ENCODE results near the gene MFSD6. TPM values are rescaled to one million over a fixed set of nuclear protein-coding genes. Genes with fewer than 3 reads are reported as not detected.

Gene MFSD6
- total RNA-seq, 3 donors from 2014 or later (not counting 1 experiment from before 2014, with no cell fraction given) = 36.7 to 50.5 (median 48.0) TPM

- no peaks in the 10 kb centered on the region for H3K36me3 Mint-ChIP-seq
Observed at GRCh38 chr2:190462611-190463010, 54.5 kb downstream of the MFSD6 start.

GRCh38 chr2:190465060-190465459 lies 56.9 kb downstream of the MFSD6 start:
- Mint-ChIP-seq H3K4me3 (no peak overlapping the region), H3K27ac (peak overlapping the region; percentile 69 to 73), H3K36me3 (no peaks in the 10 kb centered on the region), H3K27me3 (ENCODE audit: low read depth in 2 of 2) (no peaks in the 10 kb centered on the region), H3K4me1 (peaks cover 66% of the 10 kb centered on the region in 2 donors), H3K9me3 (no peaks in the 10 kb centered on the region)
- no peak overlapping the region for H3K27ac ChIP-seq (ENCODE audit: low read length)
- no peak for DNase-seq
- H3K9me3 ChIP-seq (ENCODE audit: control insufficient read depth, insufficient read depth, low read length) = no peaks in the 10 kb centered on the region
- WGBS (ENCODE audit: insufficient coverage) = no CpG with 5 or more reads among the region's 2 CpGs
- no peak overlapping the region for H3K4me3 ChIP-seq (ENCODE audit: low read length)
- intact Hi-C loops (cut with micrococcal nuclease) = no loop called here
- no peaks in the 10 kb centered on the region for H3K36me3 ChIP-seq (ENCODE audit: control insufficient read depth, insufficient read depth, low read length)
- no peak for TF ChIP-seq CTCF (IDR thresholded peaks at IDR 0.05)
- H3K4me1 ChIP-seq (ENCODE audit: control insufficient read depth, insufficient read depth, low read length) = no peaks in the 10 kb centered on the region
- ATAC-seq = no peak
- no peaks in the 10 kb centered on the region for H3K27me3 ChIP-seq (ENCODE audit: control insufficient read depth, insufficient read depth, low read length)

More at GRCh38 chr2:190462611-190463010, 54.5 kb downstream of the MFSD6 start:
- Histone ChIP-seq H3K4me3 (ENCODE audit: low read length) (no peak overlapping the region), H3K4me1 (ENCODE audit: control insufficient read depth, insufficient read depth, low read length) (no peaks in the 10 kb centered on the region), H3K36me3 (ENCODE audit: control insufficient read depth, insufficient read depth, low read length) (no peaks in the 10 kb centered on the region), H3K27me3 (ENCODE audit: control insufficient read depth, insufficient read depth, low read length) (no peaks in the 10 kb centered on the region), H3K27ac (ENCODE audit: low read length) (no peak overlapping the region), H3K9me3 (ENCODE audit: control insufficient read depth, insufficient read depth, low read length) (no peaks in the 10 kb centered on the region)
- no peak for TF ChIP-seq CTCF (IDR thresholded peaks at IDR 0.05)
- DNase-seq (no peak), ATAC-seq (no peak)
- no peaks in the 10 kb centered on the region for H3K27me3 Mint-ChIP-seq (ENCODE audit: low read depth in 2 of 2)
- no peak overlapping the region for H3K4me3 Mint-ChIP-seq
- H3K4me1 Mint-ChIP-seq = peaks cover 67 to 76% of the 10 kb centered on the region in 2 donors
- no peak overlapping the region for H3K27ac Mint-ChIP-seq
- WGBS (ENCODE audit: insufficient coverage) = 100% methylated on average over 1 of the region's 1 CpG
- intact Hi-C loops (cut with micrococcal nuclease) = no loop called here
- no peaks in the 10 kb centered on the region for H3K9me3 Mint-ChIP-seq

GRCh38 chr2:190466819-190467446 lies 58.8 kb downstream of the MFSD6 start:
- Histone ChIP-seq H3K27me3 (ENCODE audit: control insufficient read depth, insufficient read depth, low read length) (no peaks in the 10 kb centered on the region), H3K27ac (ENCODE audit: low read length) (no peak overlapping the region), H3K9me3 (ENCODE audit: control insufficient read depth, insufficient read depth, low read length) (no peaks in the 10 kb centered on the region), H3K4me1 (ENCODE audit: control insufficient read depth, insufficient read depth, low read length) (no peaks in the 10 kb centered on the region), H3K4me3 (ENCODE audit: low read length) (no peak overlapping the region), H3K36me3 (ENCODE audit: control insufficient read depth, insufficient read depth, low read length) (no peaks in the 10 kb centered on the region)
- no peaks in the 10 kb centered on the region for H3K36me3 Mint-ChIP-seq
- H3K27me3 Mint-ChIP-seq (ENCODE audit: low read depth in 2 of 2) = no peaks in the 10 kb centered on the region
- WGBS (ENCODE audit: insufficient coverage) = 94% methylated on average over 5 of the region's 5 CpGs
- intact Hi-C loops (cut with micrococcal nuclease) = no loop called here
- H3K9me3 Mint-ChIP-seq = no peaks in the 10 kb centered on the region
- no peak overlapping the region for H3K4me3 Mint-ChIP-seq
- peaks cover 55 to 64% of the 10 kb centered on the region in 2 donors for H3K4me1 Mint-ChIP-seq
- no peak for ATAC-seq
- TF ChIP-seq CTCF (IDR thresholded peaks at IDR 0.05) = no peak
- DNase-seq = no peak
- peak overlapping the region; percentile 35 to 57 for H3K27ac Mint-ChIP-seq

Data from natural killer cell (primary cell).